ENCODE measurements around the gene TMEM72.

DNA sequence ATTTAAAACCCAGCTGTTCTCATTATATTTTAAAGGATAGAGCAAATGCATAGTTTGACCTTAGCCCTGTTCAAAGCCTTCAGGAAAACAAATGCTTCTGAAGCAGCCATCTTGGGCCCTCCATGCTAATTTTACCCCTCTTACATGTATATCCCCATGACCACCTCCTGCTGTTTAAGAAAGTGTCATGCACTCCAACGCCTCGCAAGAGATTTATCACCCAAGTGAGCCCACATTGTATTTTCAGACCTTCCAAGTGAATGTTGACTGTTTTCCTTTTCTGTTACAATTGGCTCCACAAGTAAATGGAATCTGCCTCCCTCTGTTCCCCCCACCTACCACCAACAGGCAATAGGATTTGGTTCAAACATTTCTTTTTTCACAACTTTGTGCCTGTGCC lies 5.3 kb downstream of the TMEM72 start:
- TF ChIP-seq CTCF (IDR thresholded peaks at IDR 0.05): no peak
- TF ChIP-seq EZH2 (IDR thresholded peaks at IDR 0.05; ENCODE audit: borderline replicate concordance, insufficient read depth, low read depth, low read length, poor library complexity, severe bottlenecking): no peak

Data from B cell (primary cell).